HG02943 (cell line): ENCODE measurements around the gene TMPRSS4.

Source experiments
- ATAC-seq: cut with Tn5 transposase; IDR thresholded peaks from one replicate; pipeline ENCODE4 v1.9.1; 2021; ENCODE audit warnings: mild to moderate bottlenecking, low read depth, moderate library complexity; ENCODE audit not compliant: unreplicated experiment

Gene TMPRSS4

DNA sequence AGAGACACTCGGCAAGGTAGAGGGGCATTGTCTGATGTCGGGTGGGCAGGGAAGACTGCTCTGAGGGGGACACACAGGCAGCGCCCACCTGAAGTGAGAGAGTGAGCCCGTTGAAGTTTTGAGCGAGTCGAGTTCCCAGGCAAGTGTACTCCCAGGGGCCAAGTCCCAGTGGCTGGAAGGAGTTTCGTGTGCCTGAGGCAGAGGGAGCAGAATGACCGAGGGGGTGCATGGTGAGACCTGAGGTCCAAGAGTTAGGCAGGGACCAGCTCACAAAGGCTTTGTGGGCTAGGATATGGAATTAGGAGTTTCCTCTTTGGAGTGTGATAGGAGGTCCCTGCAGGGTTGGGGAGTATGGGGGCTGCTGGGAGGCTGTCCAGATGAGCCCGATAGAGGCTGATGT, 93.4 kb downstream of the TMPRSS4 start:
- no peak for ATAC-seq

DNA sequence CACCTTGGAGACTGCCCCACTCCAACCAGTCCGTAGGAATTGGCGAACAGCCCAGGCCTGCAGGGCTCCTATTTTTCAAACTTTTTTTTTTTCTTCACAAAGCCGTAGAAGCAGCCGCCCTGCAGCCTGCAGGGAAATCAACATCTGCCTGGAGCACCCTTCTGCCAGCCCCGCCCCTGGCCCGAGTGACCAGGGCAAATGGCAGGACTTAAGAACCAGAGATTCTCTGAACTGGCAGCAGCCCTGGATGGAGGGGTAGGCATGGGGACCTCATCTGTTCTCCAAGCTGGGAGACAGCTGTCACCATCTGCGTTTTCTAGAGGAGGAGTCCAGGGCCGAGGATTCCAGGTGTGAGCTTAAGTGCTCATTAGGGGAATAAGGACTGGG, 94.0 kb downstream of the TMPRSS4 start:
- no peak for ATAC-seq
